ENCODE data around the gene VAV3.

GRCh38 chr1:107704911-107705310 lies 260.1 kb downstream of the VAV3 start:
- TF ChIP-seq CTCF (IDR thresholded peaks at IDR 0.05) (no peak), POLR2A (IDR thresholded peaks at IDR 0.05) (no peak), EP300 (IDR thresholded peaks at IDR 0.05) (no peak)
